Parathyroid adenoma (tissue), 2 donors: Measurements from ENCODE around the gene THOC1.

ENCODE experiments used
- H2AFZ ChIP-seq: fragments of 300-600 bp; sonication (generic); one replicate; pipeline ENCODE4 v1.7.0; 2017; ENCODE audit warnings: antibody characterized with exemption, mild to moderate bottlenecking
- H3K27ac ChIP-seq: fragments of 300-600 bp; sonication (generic); one replicate; pipeline ENCODE4 v1.7.0; 2017
- H3K27me3 ChIP-seq: fragments of 300-600 bp; sonication (generic); one replicate; pipeline ENCODE4 v1.7.0; 2017; ENCODE audit warnings: low read length; ENCODE audit not compliant: control insufficient read depth, insufficient read depth
- H3K36me3 ChIP-seq: fragments of 300-600 bp; sonication (generic); one replicate; pipeline ENCODE4 v1.7.0; 2017; ENCODE audit warnings: low read length; ENCODE audit not compliant: control insufficient read depth, insufficient read depth
- H3K4me1 ChIP-seq: fragments of 300-600 bp; sonication (generic); one replicate; pipeline ENCODE4 v1.7.0; 2017; ENCODE audit warnings: control low read depth
- H3K4me2 ChIP-seq: fragments of 300-600 bp; sonication (generic); one replicate; pipeline ENCODE4 v1.7.0; 2017; ENCODE audit warnings: low read length
- H3K4me3 ChIP-seq: fragments of 300-600 bp; sonication (generic); one replicate; pipeline ENCODE4 v1.7.0; 2017; ENCODE audit warnings: low read depth, low read length
- H3K79me2 ChIP-seq: fragments of 300-600 bp; sonication (generic); one replicate; pipeline ENCODE4 v1.7.0; 2017; ENCODE audit warnings: control low read depth
- H3K9ac ChIP-seq: fragments of 300-600 bp; sonication (generic); one replicate; pipeline ENCODE4 v1.7.0; 2017; ENCODE audit warnings: mild to moderate bottlenecking
- H3K9me3 ChIP-seq: fragments of 300-600 bp; sonication (generic); one replicate; pipeline ENCODE4 v1.7.0; 2017; ENCODE audit warnings: low read length; ENCODE audit not compliant: control insufficient read depth
- CTCF ChIP-seq: fragments of 300-600 bp; sonication (generic); IDR thresholded peaks from one replicate; pipeline ENCODE4 v1.7.0; 2017; ENCODE audit warnings: antibody characterized with exemption, mild to moderate bottlenecking
- donor health status: primary hyperparathyroidism.

Gene THOC1

GRCh38 chr18:269480-270095 lies 1.7 kb upstream of the THOC1 start:
- Histone ChIP-seq H3K9me3 (no peaks in the 10 kb centered on the region), H3K4me3 (no peak overlapping the region), H3K36me3 (no peaks in the 10 kb centered on the region), H3K27ac (no peak overlapping the region), H3K4me1 (peaks cover 6% of the 10 kb centered on the region), H2AFZ (no peak overlapping the region), H3K4me2 (no peak overlapping the region), H3K79me2 (peaks cover 9% of the 10 kb centered on the region), H3K9ac (no peak overlapping the region), H3K27me3 (no peaks in the 10 kb centered on the region)
- TF ChIP-seq CTCF: no peak

- Histone ChIP-seq H3K27me3 (no peaks in the 10 kb centered on the region), H3K4me2 (peak overlapping the region; percentile 86), H3K27ac (peak overlapping the region; percentile 93), H3K4me1 (peaks cover 6% of the 10 kb centered on the region), H3K79me2 (peaks cover 9% of the 10 kb centered on the region), H3K36me3 (no peaks in the 10 kb centered on the region), H2AFZ (peak overlapping the region; percentile 99), H3K4me3 (peak overlapping the region; percentile 98), H3K9ac (peak overlapping the region; percentile 95), H3K9me3 (no peaks in the 10 kb centered on the region)
- no peak for TF ChIP-seq CTCF
These were observed 513 bp downstream of the THOC1 start for GRCh38 chr18:267380-267687.

GRCh38 chr18:261398-262073 lies 6.3 kb downstream of the THOC1 start:
- Histone ChIP-seq H3K9me3 (no peaks in the 10 kb centered on the region), H3K4me3 (no peak overlapping the region), H3K36me3 (no peaks in the 10 kb centered on the region), H2AFZ (no peak overlapping the region), H3K27me3 (no peaks in the 10 kb centered on the region), H3K4me1 (peaks cover 3% of the 10 kb centered on the region), H3K79me2 (no peaks in the 10 kb centered on the region), H3K4me2 (no peak overlapping the region), H3K27ac (no peak overlapping the region), H3K9ac (no peak overlapping the region)
- no peak for TF ChIP-seq CTCF

GRCh38 chr18:260547-260946 lies 7.3 kb downstream of the THOC1 start:
- no peak for TF ChIP-seq CTCF
- no peaks in the 10 kb centered on the region for H3K36me3 ChIP-seq
- no peak overlapping the region for H2AFZ ChIP-seq
- no peaks in the 10 kb centered on the region for H3K27me3 ChIP-seq
- H3K9me3 ChIP-seq: no peaks in the 10 kb centered on the region
- H3K9ac ChIP-seq: no peak overlapping the region
- H3K4me3 ChIP-seq: no peak overlapping the region
- no peaks in the 10 kb centered on the region for H3K79me2 ChIP-seq
- no peak overlapping the region for H3K4me2 ChIP-seq
- no peak overlapping the region for H3K27ac ChIP-seq
- peaks cover 3% of the 10 kb centered on the region for H3K4me1 ChIP-seq

GRCh38 chr18:255171-255570 lies 12.7 kb downstream of the THOC1 start:
- Histone ChIP-seq H3K79me2 (no peaks in the 10 kb centered on the region), H3K27me3 (no peaks in the 10 kb centered on the region), H3K9ac (no peak overlapping the region), H3K9me3 (no peaks in the 10 kb centered on the region), H2AFZ (no peak overlapping the region), H3K4me1 (no peaks in the 10 kb centered on the region), H3K36me3 (no peaks in the 10 kb centered on the region), H3K4me2 (no peak overlapping the region), H3K27ac (no peak overlapping the region), H3K4me3 (no peak overlapping the region)
- TF ChIP-seq CTCF: no peak
